Skeletal muscle cell (primary cell): ENCODE data around the gene RGS6.

ENCODE experiments used
- DNase-seq: peaks from one replicate; pipeline ENCODE4 v3.0.0-alpha.2; 2010; ENCODE audit warnings: low read depth
- H3K4me3 ChIP-seq: 2 replicates; pipeline ENCODE4 v1.5.1; 2011; ENCODE audit warnings: low read depth, mild to moderate bottlenecking, control low read depth, low read length, moderate library complexity

Gene RGS6

DNA sequence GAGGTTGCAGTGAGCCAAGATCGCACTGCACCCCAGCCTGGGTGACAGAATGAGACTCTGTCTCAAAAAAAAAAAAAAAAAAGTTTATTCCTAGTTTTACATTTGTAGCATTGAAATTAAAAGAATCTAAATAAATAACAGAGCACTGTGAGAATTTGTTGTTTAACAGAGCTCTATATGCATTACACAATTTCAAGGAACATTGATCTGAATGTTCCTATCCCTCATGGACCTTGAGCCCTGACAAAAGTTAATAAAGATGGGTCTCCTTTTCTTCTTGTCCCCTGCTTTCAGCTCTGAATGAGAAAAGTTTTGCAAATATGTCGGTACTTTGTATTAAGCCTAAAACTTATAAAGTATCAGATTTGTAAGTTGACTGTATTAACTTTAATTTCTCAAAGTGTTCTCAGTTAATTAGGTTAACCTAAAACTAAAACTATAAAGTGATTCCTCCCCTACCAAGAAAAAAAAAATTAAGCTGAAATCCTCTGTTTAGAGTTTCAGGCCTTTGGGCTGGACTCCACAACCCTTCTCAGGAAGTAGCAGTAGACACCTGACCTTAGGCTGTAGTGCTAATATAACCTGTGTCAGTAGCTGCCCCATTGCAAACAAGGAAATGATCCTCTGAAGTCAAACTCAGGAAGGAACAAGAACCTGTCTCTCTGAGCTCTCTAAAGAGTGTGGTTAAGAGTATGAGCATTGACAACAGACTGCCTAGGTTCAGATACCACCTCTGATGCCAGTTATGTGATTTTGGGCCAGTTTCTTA is 484.0 kb downstream of the RGS6 start:
- no peak for DNase-seq
- no peak overlapping the region for H3K4me3 ChIP-seq

GRCh38 chr14:72416892-72417291 is 484.7 kb downstream of the RGS6 start:
- DNase-seq, result no peak
- H3K4me3 ChIP-seq, result no peak overlapping the region

DNA sequence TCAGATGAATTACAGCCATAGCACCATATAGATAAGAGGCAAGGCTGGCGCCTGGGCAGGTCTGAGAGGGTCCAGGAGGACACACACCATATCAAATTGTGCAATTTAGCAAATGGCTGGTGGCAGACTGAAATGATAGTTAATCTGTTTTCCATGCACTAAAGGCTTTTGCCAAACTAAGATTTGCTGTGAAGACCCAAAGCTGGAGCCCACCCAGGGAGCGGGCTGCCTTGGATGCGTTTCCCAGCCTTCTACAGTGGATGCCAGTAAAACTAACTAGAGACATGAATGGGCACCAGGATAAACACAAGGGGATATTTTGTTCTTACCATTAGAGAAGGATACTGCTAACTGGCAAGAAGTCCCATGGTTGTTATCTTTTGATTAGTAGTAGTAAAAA is 486.6 kb downstream of the RGS6 start:
- H3K4me3 ChIP-seq, result no peak overlapping the region
- no peak for DNase-seq

- no peak overlapping the region for H3K4me3 ChIP-seq
- DNase-seq, result no peak
These were observed 487.1 kb downstream of the RGS6 start for GRCh38 chr14:72419226-72419775.

DNA sequence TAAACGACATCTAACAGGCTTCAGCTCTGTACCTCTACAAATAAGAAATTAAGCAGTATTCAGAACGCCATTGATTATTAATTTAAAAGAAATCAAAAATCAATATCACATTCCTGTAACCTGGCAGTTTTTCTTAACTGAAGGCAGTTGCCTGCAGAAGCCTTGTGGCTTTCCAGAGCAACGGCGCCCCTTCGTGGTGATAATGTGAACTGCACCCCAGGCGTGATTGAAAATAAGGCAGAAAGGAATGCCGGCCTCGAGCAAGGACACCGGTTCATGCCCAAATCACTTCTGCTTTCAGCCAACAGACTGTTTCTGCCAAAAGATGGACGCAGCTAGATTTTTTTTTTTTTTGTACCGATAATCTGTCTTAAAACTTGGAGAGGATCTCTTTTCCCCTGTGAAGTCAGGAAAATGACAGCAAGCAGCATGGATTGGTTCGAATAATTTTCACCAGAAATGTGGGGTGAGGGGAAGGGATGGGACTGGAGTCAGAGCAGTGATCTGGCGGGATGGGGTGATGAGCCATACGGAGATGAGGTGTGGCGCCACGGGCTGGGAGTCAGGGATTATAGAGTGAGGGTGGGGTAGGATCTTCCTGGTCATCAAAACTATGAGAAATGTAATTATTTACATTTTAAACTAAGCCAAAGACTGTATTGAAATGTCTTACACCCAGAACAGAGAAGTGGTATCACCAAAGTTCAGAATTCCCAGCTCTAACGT is 488.7 kb downstream of the RGS6 start:
- no peak for DNase-seq
- H3K4me3 ChIP-seq, result no peak overlapping the region

GRCh38 chr14:72423957-72424356 is 491.7 kb downstream of the RGS6 start:
- no peak for DNase-seq
- no peak overlapping the region for H3K4me3 ChIP-seq

DNA sequence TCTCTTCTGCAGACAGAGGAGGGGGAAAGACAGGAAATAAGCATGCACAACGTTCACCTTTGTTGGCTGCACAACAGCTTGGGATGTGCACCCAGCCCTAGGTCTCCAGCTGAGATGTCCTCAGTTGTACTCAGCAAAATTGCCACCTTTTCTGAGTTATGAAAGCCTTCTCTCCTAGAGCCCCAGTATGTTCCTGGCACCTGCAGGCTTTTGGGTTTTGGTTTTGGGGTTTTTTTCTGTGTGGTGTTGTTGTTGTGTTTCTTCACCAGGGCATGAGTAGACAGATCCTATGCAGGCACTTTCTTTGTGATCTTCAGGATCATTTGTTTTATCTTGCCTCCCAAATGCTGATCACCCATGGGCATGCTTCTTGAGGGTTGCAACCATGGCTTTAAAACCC is 498.2 kb downstream of the RGS6 start:
- no peak overlapping the region for H3K4me3 ChIP-seq
- no peak for DNase-seq

DNA sequence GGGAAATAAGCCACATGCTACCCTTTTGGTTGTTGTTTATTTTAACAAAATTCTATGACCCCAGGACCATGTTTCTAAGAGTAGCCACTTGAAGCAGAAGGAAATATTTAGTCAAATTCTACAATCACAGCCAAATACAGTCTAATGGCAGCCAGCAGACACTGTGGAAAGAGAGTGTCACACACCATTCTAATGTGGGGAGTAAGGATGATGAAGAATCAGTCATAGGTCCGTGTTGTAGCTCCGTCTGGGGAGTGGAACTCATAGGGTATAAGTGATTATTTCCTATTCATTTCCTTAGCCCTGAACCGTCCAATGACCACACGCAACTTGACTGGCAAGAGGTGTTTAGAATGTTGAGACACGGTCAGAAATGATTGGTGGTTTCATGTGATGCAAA is 500.5 kb downstream of the RGS6 start:
- no peak for DNase-seq

DNA sequence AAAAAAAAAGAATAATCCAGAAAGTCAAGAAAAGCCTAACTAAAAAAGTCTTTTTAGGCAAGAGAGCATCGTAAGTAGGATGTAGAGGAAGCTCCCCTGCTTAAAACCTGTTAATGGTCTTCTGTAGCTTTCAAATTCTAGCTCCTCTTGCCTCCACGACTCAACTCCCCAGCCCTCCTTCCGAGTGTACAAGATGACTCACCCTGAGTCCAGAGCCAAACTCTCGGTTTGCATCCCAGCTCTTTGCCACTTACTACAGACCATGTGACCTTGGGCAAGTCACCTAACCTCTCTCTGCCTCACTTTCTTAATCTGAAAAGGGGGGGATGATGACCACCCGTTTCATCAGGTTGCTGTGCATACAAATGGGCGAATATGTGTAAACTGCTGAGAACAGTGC is 501.3 kb downstream of the RGS6 start:
- H3K4me3 ChIP-seq, result no peak overlapping the region
- no peak for DNase-seq

More for the DNA sequence above, 500.5 kb downstream of the RGS6 start:
- no peak overlapping the region for H3K4me3 ChIP-seq

DNA sequence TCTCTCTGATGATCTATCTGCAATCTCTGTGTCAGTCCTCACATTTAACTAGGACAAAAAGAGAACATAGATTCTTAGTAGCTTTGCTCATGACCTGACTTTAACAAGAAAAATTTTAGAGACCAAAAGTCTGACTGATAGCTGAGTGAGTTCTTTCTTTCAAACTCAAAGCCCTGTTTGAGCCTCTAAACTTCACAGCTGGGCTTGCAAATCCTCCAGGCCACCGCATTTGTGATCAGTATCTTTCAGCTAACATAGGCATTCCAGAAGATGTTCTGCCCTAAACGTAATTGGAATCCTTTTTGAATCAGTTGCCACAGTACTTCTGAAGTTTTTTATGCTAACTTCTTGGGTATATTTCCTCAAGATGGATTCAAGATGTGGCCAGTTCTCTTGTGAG is 502.6 kb downstream of the RGS6 start:
- H3K4me3 ChIP-seq, result no peak overlapping the region

DNA sequence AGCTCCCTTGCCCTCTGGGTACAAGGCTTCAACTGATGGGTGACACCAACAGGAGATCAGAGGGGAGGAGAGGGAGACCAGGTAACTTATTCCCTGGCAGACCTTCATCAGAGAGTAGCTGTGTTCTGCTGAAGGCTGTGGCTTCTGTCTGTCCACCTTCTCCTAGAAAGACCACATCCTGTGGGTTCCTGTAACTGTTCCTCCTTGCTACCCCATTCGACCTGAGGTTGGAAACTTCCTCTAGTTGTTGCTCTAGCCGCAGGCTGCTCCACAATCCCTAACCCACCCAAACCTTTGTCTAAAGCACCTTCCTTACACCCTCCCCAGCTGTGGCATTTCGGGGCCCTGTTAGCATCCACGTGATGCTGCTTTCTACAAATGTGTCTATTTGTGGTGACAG is 507.5 kb downstream of the RGS6 start:
- no peak for DNase-seq
- no peak overlapping the region for H3K4me3 ChIP-seq

More for the DNA sequence above, 502.6 kb downstream of the RGS6 start:
- no peak for DNase-seq

GRCh38 chr14:72443256-72443655 is 511.0 kb downstream of the RGS6 start:
- DNase-seq, result no peak

DNA sequence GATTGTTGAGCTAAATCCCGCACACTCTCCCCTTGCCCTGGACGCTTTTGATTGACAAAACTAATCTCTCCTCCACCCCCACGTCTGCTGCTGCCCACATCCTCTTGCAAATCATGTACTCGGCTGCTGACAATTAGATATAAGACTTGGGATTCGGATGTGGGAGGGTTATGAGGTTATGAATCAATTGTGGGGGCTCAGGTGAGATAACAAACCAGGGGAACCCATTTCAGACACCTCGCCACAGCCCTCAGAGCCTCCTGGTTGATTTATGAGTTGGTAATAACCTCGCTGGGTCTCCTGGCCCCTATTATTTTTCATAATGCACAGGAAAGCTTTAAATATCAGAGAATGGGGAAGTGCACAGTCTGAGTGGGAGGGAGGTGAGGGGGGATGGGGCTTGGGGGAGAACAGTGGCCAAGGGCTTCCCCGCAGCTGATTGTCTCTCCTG is 511.8 kb downstream of the RGS6 start:
- no peak for DNase-seq

More at GRCh38 chr14:72443256-72443655, 511.0 kb downstream of the RGS6 start:
- no peak overlapping the region for H3K4me3 ChIP-seq

DNA sequence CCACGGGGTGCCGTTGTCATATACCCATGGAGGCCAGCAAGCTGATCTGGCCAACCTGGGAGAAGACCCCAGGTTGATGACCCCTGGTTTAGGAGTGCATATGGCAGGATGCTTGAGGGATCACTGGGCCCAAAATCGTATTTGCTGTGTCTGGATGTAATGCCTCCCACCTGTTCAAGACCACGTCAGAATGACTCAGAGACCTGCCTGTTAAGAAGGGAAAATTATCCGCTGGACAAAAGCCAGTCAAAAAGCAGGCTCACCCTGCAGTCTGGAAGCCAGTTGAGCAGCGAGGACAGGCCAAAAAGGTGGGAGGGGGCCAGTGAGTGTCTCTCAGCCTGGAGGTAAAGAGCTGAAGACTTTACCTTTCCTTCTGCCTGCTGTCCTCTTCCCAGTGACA is 512.5 kb downstream of the RGS6 start:
- no peak for DNase-seq
- no peak overlapping the region for H3K4me3 ChIP-seq

More for the DNA sequence above, 511.8 kb downstream of the RGS6 start:
- H3K4me3 ChIP-seq, result no peak overlapping the region

DNA sequence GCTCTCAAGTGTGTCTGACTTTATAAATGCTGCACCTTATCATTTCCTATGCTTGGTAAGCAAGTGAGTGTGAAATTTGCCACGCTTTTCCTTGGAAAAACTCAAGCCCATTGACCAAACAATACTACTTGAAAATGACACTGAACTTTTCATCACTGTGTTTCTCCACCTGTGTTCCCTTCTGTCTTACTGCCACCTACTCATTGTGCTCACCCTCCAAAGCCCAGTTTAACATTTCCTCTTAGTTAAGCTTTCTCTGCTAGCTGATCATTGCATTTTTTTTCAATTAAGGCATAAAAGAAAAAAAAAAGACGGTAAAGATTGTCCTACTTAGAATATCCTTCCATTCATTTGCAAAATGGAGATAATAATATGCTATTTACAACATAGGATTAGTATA is 516.0 kb downstream of the RGS6 start:
- DNase-seq, result no peak
- H3K4me3 ChIP-seq, result no peak overlapping the region

- DNase-seq, result no peak
- no peak overlapping the region for H3K4me3 ChIP-seq
These were observed 518.3 kb downstream of the RGS6 start for GRCh38 chr14:72450473-72451044.

GRCh38 chr14:72451054-72451972 is 519.1 kb downstream of the RGS6 start:
- no peak for DNase-seq

GRCh38 chr14:72452774-72453173 is 520.5 kb downstream of the RGS6 start:
- no peak overlapping the region for H3K4me3 ChIP-seq
- DNase-seq, result no peak

More at GRCh38 chr14:72451054-72451972, 519.1 kb downstream of the RGS6 start:
- no peak overlapping the region for H3K4me3 ChIP-seq
